Gastrocnemius medialis (tissue), 4 donors: ENCODE results near the gene COL24A1.

Source experiments
- POLR2A ChIP-seq, 2 donors: fragments of 450-650 bp; IDR thresholded peaks; one replicate each; pipeline ENCODE4 v1.6.1; 2017; ENCODE audit warnings: antibody characterized with exemption in 2 of 2, mild to moderate bottlenecking in 2 of 2, moderate library complexity in 2 of 2
- TF ChIP-seq, protein P1 (sequence below), 5 experiments: fragments of 450-650 bp in 3 of 5; fragments of 200-600 bp in 2 of 5; sonication (generic) in 2 of 5; IDR thresholded peaks in 4 of 5; conservative IDR thresholded peaks in 1 of 5; 1 replicate in 4 of 5; 2 replicates in 1 of 5; pipeline ENCODE4 v1.5.1; 2016 to 2019; ENCODE audit warnings: antibody characterized with exemption in 5 of 5, mild to moderate bottlenecking in 3 of 5, moderate library complexity in 3 of 5

DNA sequence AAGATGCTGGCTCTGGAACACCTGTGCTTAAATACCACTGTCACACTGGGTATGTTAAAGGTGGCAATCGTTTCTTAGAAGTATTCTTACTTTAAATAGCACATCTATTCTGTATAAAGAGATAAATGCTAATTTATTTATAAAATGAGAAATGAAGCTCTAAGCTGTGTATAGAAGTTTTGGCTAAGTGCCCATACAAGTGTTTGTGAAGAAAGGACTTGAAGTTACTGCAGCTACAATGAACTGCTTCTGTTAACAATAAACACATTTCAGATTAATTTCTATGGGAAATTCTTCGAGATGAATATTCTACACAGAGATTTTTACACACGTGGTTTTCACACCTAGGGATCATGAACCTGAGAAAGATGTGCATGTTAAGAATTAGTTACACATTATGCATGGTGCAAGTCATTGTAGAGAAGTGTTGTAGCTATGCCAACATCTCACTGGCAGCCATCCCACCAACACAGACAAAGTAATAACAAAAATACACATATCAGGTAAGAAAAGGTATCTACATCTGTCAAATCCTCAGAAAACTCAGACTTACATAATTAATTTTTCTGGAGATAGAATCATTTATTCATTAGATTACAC, 16.2 kb downstream of the COL24A1 start:
- TF ChIP-seq, protein P1, sequence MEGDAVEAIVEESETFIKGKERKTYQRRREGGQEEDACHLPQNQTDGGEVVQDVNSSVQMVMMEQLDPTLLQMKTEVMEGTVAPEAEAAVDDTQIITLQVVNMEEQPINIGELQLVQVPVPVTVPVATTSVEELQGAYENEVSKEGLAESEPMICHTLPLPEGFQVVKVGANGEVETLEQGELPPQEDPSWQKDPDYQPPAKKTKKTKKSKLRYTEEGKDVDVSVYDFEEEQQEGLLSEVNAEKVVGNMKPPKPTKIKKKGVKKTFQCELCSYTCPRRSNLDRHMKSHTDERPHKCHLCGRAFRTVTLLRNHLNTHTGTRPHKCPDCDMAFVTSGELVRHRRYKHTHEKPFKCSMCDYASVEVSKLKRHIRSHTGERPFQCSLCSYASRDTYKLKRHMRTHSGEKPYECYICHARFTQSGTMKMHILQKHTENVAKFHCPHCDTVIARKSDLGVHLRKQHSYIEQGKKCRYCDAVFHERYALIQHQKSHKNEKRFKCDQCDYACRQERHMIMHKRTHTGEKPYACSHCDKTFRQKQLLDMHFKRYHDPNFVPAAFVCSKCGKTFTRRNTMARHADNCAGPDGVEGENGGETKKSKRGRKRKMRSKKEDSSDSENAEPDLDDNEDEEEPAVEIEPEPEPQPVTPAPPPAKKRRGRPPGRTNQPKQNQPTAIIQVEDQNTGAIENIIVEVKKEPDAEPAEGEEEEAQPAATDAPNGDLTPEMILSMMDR (IDR thresholded peaks at IDR 0.05 in 4 of 5, conservative IDR thresholded peaks at IDR 0.05 in 1 of 5), result no peak
- TF ChIP-seq POLR2A (IDR thresholded peaks at IDR 0.05), result no peak
